Astrocyte of the spinal cord (primary cell): ENCODE measurements around the gene PSRC1.
"Not testable (repeated sequence)": the region's sequence is repeated elsewhere in the genome, so short reads cannot be mapped to it uniquely, and the experiment has no call there.

Experiments used
- DNase-seq: peaks from one replicate; pipeline ENCODE4 v3.0.0; 2011; ENCODE audit warnings: low read depth, low spot score
- H3K4me3 ChIP-seq: 2 replicates; pipeline ENCODE4 v1.5.1; 2011; ENCODE audit warnings: low read depth, mild to moderate bottlenecking, low read length, moderate library complexity
- in situ Hi-C: cut with HindIII; loops from 2 replicates; pipeline ENCODE4 v1.10.0; 2017; ENCODE audit warnings: low sequenced_read_pairs
- TF ChIP-seq, protein P1 (sequence below): IDR thresholded peaks from 2 replicates; pipeline ENCODE4 v1.5.1; 2012; ENCODE audit warnings: low read depth, mild to moderate bottlenecking, low read length, inconsistent platforms

The PSRC1 gene

GRCh38 chr1:109290998-109291397 lies 8.1 kb upstream of the PSRC1 start:
- in situ Hi-C loops: no loop called here
- H3K4me3 ChIP-seq: no peak overlapping the region
- TF ChIP-seq, protein P1, sequence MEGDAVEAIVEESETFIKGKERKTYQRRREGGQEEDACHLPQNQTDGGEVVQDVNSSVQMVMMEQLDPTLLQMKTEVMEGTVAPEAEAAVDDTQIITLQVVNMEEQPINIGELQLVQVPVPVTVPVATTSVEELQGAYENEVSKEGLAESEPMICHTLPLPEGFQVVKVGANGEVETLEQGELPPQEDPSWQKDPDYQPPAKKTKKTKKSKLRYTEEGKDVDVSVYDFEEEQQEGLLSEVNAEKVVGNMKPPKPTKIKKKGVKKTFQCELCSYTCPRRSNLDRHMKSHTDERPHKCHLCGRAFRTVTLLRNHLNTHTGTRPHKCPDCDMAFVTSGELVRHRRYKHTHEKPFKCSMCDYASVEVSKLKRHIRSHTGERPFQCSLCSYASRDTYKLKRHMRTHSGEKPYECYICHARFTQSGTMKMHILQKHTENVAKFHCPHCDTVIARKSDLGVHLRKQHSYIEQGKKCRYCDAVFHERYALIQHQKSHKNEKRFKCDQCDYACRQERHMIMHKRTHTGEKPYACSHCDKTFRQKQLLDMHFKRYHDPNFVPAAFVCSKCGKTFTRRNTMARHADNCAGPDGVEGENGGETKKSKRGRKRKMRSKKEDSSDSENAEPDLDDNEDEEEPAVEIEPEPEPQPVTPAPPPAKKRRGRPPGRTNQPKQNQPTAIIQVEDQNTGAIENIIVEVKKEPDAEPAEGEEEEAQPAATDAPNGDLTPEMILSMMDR: no peak
- DNase-seq: no peak

GRCh38 chr1:109290137-109290536 lies 7.2 kb upstream of the PSRC1 start:
- no peak overlapping the region for H3K4me3 ChIP-seq
- no peak for DNase-seq
- in situ Hi-C loops: no loop called here
- TF ChIP-seq, protein P1: no peak

DNA sequence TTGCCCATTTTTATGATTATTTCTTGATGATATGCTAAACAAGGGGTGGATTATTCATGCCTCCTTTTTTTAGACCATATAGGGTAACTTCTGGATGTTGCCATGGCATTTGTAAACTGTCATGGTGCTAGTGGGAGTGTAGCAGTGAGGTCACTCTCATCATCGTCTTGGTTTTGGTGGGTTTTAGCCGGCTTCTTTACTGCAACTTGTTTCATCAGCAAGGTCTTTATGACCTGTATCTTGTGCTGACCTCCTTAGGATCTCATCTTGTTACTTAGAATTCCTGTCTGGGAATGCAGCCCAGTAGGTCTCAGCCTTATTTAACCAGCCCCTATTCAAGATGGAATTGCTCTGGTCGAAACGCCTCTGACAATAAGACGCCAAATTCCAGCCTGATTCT lies 3.8 kb upstream of the PSRC1 start:
- in situ Hi-C loops: not testable (repeated sequence)

DNA sequence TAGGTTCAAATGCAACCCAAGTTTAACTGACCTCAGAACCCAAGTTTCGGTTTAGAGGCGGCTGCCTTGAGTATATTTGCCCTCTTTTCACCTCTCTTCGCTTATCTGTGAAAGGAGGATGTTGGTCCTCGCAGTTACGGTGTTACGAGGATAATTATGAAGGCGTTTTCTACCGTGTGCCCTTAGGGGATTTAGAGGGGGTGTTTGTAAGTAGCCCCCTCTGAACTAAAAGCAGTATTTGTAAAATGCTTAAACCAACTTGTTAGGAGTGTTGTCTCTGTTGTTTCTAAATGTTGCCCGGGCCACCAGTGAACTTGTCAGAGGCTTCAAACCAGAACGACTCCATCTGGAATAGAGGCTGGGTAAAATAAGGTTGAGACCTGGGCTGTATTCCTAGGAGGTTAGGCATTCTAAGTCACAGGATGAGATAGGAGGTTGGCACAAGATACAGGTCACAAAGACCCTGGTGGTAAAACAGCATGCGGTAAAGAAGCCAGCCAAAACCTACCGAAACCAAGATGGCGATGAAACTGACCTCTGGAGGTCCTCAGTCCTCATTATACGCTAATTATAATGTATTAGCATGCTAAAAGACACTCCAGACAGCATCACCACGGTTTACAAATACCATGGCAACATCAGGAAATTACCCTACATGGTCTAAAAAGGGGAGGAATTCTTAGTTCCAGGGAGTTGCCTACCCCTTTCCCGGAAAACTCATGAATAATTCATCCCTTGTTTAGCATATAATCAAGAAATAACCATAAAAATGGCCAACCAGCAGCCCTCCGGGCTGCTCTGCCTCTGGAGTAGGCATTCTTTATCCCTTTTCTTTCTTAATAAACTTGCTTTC lies 1.0 kb upstream of the PSRC1 start:
- TF ChIP-seq, protein P1: no peak
- in situ Hi-C loops: no loop called here
- H3K4me3 ChIP-seq: peak overlapping the region; percentile 88

More for the DNA sequence above, 3.8 kb upstream of the PSRC1 start:
- DNase-seq, H3K4me3 ChIP-seq: not testable (repeated sequence)

DNA sequence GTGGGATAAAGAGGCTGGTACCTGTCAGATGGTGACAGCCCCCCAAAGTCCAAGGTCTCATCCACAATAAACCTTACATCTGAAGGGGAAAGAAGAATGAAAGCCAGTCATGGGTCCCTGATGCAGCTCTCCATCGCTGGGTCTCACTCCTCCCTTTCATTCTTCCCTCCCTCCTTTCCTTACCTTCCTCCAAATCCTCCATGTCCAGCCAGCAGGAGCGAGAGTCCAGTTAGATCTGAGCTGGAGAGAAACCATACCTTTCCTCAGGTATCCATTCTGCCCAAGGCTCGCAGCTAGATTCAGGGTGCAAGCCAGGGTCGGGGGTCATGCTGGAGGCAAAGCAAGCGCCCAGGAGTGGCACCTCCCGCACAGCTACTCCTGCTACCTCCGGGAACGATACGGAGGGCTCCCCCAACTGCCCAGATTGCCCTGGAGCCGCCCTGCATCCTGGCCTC lies 421 bp downstream of the PSRC1 start:
- peak overlapping the region; percentile 88 for H3K4me3 ChIP-seq
- TF ChIP-seq, protein P1: no peak

More for the DNA sequence above, 1.0 kb upstream of the PSRC1 start:
- DNase-seq: peak; percentile 22

DNA sequence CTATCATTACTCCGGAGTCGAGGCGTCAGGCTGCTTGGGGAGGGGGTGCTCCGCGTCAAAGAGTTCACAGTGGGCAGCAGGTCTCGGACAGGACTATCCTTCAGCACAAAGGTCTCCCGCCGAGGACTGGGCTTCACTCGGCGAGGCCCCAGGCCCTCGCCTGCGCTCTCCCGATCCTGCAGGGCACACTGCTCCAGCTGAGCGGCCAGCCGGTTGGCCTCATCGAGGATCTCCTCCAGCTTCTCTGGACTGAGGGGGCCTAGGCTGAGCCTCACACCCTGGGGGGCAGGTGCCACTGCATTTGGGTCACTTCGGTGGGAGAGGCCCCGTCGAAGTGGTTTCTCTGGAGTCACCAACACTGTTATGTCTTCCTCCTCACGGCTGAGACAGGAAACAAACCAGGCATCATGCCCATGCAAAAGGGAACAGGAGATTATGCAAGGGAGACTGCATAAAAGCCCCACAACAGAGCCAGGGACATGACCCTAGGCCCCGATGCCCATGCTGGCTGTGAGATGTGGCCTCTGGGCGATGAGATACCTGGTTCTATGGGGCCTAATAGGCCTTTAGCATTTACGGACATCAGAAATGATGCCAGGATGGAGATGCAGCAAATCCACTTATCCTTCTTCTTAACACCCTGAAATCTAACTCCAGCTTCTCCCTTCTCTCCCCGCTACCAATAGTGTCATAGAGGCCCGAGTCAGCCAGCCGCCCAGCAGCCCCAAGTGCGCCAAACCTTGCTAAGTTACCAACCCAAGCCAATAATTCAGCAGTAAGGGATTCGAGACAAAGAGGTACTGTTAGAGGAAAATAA lies 1.1 kb downstream of the PSRC1 start:
- peak overlapping the region; percentile 88 for H3K4me3 ChIP-seq
- DNase-seq: no peak
- in situ Hi-C loops: no loop called here
- TF ChIP-seq, protein P1: no peak

More for the DNA sequence above, 421 bp downstream of the PSRC1 start:
- no peak for DNase-seq
- in situ Hi-C loops: no loop called here

DNA sequence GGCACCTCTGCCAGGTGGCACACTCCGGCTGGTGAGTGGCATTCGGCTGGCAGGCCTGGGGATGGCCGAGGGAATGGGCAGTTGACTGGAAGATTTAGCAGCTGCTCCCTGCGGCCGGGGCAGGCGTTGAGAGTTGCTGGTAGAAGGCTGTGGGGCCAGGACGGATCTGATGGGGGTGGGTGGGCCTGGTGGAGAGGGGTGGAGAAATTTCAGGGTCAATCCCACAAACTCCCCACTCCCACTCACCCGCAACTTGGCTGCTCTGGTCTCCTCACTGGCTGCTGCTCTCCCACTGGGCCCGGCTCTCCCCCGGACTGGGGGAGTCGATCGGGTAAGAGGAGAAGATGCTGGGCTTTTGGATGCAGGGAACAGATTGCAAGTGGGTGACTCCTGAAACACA lies 2.1 kb downstream of the PSRC1 start:
- no peak for DNase-seq
- in situ Hi-C loops: no loop called here
- TF ChIP-seq, protein P1: no peak
- no peak overlapping the region for H3K4me3 ChIP-seq
